Stimulated activated CD8-positive, alpha-beta memory T cell treated with anti-CD3 and anti-CD28 coated beads, Interleukin-4, amount 100 ng/mL, for 1 hour (primary cell): ENCODE results near the gene CDHR2.
A peak's percentile ranks its signal among the peaks of the same experiment; 100 is the strongest.
"Not testable (repeated sequence)": the region's sequence is repeated elsewhere in the genome, so short reads cannot be mapped to it uniquely, and the experiment has no call there.

Experiments
- DNase-seq, 2 donors: peaks; one replicate each; pipeline ENCODE4 v3.0.0-alpha.2; 2020; ENCODE audit warnings: low read depth in 2 of 2, low spot score in 1 of 2

CDHR2 gene

DNA sequence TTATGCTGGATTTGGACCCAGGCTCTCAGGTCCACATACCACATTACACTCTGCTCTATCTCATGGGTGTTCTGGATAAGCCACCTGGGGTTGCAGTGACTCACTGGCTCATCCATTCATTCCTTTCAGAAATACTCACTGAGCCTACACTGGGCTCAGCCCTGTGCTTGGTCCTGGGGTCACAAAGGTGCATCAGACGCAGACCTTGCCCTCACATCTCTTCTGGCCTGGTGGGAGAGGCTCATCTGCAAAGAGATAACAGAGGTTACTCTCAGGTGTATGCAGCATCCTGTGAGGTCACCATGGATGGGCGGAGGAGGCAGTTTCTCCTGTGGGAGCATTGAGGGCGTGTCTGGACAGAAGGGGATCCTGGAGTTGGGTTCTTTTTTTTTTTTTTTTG, 12.1 kb downstream of the CDHR2 start:
- DNase-seq, result no peak

DNA sequence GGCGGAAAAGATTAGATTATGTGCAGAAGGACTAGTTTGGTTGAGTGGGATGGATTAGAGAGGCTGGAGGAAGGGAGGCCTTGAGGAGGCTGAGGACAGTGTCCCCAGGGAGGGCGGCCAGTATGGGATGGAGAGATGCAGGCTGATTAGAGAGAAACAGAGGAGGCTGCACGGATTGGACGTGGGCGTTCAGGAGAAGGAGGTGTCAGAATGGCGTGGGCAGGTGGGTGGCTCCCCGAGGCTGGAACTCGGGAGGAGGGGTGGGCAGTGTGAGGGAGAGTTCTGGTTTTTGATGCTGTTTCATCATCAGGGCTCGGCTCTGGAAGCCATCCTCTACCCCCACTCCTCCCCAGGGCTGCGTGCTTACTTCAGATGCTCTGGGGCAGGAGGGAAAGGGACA, 13.0 kb downstream of the CDHR2 start:
- DNase-seq, result no peak

DNA sequence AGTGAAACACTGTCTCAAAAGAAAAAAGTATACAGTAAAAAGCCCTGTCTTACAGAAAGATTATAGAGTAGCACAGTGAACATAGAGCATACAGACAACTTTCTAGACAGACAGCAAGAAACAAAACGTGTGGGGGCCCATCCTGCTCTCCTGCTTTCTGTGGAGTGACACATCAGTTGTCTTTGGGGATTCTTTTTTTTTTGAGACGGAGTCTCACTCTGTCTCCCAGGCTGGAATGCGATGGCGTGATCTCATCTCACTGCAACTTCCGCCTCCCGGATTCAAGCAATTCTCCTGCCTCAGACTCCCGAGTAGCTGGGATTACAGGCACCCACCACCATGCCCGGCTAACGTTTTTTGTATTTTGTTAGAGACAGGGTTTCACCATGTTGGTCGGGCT, 14.9 kb downstream of the CDHR2 start:
- no peak for DNase-seq

DNA sequence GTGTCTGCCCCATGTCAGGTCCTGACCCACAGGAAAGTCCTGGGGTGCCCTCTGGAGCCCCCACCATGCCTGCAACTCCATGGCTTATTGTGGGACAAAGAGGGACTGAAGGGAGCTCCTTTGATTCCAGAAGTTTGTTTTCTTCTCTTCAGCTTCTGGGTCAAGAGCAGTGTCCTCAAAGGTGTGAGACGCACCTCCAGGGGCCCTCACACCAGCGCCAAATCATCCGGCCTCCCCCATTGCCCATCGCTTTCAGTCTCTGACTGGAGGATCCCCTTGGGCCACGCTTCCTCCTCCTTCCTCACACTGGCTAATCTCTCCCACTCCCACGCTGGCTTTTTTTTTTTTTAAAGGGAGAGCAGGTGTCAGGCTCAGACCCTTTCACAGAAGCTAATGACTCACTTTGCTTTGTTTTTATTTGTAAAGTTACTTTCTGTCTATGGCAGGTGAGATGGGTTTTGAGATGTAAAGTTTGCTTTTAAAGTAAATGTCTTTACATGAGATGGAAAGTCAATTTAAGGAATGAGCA, 16.7 kb downstream of the CDHR2 start:
- no peak for DNase-seq

DNA sequence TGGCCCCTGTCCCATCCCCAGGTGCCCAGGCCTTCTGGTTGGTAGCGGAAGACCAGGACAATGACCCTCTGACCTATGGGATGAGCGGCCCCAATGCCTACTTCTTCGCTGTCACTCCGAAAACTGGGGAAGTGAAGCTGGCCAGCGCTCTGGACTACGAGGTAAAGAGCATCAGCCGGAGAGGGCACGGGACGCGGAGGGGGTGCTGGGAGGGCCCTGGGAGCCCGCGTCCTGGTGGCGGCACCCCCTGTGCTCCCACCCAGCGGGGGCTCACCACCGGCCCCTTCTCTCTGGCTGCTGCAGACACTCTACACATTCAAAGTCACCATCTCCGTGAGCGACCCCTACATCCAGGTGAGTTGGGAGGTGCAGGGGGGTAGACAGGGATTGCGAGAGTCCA, 19.5 kb downstream of the CDHR2 start:
- no peak for DNase-seq

DNA sequence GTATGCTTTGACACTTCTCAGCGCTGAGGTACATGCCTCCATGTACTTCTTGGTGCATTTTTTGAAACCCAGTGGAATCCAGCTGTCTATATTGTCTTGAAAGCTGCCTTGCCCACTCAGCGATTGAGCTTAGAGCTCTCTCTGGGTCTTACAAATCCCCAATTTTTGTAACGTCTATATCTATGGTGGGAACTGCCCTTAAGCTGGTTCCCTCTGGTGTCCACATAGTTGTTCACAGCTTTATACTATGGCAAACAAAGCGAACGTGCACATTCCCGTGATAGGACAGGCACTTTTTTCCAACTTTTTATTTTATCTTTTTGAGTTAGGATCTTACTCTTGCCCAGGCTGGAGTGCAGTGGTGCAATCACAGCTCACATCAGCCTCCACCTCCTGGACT, 20.9 kb downstream of the CDHR2 start:
- no peak for DNase-seq

DNA sequence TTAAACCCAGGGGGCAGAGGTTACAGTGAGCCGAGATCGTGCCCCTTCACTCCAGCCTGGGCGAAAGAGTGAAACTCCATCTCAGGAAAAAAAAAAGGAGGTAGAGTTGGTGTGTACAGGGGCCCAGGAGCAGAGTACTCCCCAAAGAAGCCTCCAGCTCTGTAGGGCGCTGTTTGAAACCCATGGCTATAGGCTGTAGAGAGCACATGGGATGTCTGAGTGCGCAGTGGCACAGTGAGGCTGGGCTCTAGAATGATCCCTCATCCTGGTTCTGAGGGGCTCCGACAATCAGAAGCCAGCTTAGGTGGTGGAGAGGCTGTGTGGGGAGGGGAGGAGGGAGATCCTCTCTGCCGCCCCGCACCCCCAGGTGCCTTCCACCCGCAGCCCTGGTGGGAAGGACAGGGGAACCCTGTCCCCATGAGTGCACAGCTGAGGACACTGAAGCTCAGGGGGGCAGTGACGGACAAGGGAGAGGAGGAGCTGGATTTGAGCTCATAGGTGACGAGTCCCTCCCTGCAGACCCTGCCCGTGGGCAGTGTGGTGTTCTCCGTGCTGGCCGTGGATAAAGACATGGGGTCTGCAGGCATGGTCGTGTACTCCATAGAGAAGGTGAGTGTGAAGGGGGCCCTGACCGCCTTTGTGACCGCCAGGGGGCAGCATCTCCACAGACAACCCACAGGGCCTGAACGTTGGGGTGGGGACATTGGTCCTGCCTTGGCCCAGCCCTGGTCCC, 24.6 kb downstream of the CDHR2 start:
- DNase-seq, result peak; percentile 72 to 76

DNA sequence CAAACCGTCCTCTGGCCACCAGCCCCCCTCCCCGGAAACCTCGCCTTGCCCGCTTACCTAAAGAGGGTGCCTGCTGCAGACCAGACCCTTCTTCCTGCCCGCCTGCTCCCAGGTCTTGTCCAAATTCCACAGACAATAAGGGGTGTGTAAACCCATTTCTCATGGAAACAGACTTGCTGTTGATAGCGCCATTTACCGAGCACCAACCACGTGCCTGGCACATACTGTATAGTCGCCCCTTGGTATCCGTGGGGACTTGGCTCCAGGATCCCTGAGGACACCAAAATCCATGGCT, 25.1 kb downstream of the CDHR2 start:
- no peak for DNase-seq

DNA sequence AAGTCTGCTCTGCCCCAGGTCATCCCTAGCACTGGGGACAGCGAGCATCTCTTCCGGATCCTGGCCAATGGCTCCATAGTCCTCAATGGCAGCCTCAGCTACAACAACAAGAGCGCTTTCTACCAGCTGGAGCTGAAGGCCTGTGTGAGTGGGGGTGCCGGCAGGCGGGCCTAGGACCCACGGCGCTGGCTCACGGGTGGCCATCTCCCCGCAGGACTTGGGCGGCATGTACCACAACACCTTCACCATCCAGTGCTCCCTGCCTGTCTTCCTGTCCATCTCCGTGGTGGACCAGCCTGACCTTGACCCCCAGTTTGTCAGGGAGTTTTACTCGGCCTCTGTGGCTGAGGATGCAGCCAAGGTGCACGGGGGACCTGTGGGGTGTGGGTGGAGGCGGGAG, 25.9 kb downstream of the CDHR2 start:
- no peak for DNase-seq

DNA sequence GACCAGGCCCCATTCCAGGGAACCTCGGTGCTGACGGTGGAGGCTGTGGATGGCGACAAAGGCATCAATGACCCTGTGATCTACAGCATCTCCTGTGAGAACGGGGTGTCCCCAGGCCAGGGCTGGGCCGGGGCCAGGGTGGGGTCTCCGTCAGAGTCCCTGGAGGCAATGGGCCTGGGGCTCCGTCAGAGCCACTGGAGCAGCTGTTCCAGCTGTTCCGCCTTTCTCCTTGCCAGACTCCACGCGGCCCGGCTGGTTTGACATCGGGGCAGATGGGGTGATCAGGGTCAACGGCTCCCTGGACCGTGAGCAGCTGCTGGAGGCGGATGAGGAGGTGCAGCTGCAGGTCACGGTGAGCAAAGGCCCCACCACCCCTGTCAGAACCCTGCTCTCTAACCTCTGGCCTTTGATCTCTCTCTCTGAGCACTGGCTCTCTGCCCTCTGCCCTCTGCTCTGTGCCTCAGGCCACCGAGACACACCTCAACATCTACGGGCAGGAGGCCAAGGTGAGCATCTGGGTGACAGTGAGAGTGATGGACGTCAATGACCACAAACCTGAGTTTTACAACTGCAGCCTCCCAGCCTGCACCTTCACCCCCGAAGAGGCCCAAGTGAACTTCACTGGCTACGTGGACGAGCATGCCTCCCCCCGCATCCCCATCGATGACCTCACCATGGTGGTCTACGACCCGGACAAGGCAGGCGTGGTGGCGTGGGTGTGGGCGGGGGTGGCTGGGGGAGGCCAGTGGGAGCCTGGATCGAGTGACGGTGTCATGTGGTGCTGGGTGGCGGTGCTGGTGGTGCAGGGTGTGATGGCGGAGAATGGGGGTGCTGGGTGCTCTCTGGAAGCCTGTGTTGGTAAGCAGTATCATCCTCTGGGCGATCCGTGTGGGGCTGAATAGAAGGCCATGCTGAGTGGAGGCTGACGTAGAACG, 26.6 kb downstream of the CDHR2 start:
- DNase-seq, result no peak

DNA sequence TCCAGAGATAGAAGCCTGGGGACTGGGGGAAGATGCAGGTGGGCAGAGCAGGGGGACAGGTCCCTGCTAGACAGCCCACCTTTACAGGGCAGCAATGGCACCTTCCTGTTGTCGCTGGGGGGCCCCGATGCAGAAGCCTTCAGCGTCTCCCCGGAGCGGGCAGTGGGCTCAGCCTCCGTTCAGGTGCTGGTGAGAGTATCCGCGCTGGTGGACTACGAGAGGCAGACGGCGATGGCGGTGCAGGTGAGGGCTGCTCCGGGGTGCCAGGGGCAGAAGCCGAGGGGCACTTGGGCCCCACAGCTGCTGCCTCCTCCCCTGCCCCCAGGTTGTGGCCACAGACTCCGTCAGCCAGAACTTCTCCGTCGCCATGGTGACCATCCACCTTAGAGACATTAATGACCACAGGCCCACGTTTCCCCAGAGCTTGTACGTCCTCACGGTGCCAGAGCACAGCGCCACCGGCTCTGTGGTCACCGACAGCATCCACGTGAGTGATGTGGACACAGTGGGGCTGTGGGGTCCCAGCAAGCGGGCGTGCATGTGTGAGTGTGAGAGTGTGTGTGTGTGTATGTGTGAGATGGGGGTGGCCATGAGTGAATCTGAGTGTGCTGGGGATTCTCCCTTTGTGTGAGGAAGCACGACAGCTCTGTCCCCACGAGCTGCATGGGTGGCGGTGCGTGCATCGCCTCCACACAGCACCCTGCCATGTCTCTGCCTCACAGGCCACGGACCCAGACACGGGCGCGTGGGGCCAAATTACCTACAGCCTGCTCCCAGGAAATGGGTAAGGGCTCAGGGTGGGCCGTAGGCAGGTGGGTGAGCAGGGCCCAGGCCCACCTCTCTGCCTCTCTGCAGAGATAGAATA, 28.4 kb downstream of the CDHR2 start:
- DNase-seq, result no peak

DNA sequence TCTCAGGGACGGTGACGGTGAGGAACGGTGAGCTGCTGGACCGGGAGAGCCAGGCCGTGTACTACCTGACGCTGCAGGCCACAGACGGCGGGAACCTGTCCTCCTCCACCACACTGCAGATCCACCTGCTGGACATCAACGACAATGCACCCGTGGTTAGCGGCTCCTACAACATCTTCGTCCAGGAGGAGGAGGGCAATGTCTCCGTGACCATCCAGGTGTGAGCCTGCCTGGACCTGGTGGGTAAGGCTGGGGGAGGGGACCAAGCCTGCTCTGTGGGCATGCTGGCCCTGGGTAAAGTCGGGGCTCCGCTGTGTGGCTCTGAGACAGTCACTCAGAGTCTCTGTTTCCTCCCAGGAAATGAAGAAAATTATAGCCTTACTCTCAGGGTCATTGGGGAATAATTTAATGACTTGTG, 29.3 kb downstream of the CDHR2 start:
- no peak for DNase-seq

DNA sequence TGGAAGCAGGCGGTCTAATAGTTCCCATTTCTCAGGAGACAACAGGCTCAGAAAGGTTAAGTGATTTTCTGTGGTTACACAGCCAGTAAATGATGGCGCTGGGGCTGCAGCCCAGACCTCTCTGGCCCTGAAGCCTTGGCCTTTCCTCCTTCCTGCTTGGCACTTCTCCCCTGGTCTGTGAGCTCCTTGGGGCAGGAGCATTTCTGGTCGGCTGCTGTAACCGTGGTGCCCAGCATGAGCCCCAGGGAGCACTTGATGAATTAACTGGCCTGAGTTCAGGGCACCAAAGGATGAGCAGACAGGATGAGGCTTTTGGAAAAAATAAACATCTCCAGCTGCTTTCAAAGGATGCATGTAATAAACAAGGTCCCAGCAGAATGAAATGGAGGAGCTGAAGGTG, 30.2 kb downstream of the CDHR2 start:
- no peak for DNase-seq

DNA sequence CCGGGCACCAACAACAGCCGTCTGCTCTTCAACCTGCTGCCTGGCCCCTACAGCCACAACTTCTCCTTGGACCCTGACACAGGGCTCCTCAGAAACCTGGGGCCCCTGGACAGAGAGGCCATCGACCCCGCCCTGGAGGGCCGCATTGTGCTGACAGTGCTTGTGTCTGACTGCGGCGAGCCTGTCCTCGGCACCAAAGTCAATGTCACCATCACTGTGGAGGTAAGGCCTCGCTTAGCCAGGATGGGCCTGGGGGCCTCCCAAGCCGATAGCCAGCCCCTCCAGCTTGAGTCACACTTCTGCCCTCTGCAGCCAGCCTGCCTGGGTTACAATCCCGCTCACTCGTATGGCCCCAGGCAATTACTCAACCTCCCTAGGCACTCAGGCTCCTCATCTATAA, 32.2 kb downstream of the CDHR2 start:
- DNase-seq, result no peak

DNA sequence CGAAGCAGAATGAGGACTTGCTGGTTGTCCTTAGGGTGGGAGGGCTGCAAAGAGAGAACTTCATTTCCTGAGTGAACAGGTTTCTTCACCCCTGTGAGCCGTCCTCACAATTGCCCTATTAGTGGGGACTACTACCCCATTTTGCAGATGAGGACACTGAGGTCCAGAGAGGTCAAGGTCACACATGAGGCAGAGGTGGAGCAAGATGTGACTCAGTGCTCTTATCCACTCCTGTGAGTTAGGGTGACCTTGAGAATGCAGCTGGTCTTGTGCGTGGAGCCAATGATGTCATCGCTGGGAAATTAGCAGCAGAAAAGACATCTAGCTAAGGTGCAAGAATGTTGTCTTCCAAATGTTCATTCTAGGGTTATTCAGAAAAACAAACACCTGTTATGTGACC, 33.9 kb downstream of the CDHR2 start:
- no peak for DNase-seq

DNA sequence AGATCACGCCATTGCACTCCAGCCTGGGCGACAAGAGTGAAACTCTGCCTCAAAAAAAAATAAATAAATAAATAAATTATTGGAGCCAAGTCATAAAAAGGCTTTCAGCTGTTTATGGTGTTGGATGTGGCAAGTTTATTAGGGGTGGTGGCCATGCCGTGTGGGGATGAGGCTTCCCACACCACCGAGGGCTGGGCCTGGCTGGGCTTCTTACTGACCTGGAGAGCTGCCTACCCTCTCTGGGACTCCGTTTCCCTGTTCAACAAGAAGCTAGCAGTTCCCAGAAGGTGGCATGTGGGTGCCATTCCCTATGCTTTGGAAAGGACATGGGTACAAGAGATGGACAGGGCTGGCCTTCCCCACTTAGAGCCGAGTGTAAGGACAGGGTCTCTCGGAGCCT, 38.3 kb downstream of the CDHR2 start:
- no peak for DNase-seq

DNA sequence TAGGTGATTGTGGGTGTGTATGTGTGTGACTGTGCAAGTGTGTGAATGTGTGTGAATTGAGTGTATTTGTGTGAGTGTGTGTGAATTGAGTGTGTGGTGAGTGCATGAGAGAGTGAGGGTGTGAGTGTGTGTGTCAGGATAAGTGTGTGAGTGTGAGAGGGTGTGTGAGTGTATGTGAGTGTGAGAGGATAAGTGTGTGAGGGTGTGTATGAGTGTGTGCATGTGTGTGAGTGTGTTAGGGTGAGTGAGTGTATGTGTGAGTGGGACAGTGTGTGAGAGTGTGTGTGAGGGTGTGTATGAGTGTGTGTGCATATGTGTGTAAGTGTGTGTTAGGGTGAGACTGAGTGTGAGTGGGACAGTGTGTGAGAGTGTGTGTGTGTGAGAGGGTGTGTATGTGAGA, 39.2 kb downstream of the CDHR2 start:
- no peak for DNase-seq

DNA sequence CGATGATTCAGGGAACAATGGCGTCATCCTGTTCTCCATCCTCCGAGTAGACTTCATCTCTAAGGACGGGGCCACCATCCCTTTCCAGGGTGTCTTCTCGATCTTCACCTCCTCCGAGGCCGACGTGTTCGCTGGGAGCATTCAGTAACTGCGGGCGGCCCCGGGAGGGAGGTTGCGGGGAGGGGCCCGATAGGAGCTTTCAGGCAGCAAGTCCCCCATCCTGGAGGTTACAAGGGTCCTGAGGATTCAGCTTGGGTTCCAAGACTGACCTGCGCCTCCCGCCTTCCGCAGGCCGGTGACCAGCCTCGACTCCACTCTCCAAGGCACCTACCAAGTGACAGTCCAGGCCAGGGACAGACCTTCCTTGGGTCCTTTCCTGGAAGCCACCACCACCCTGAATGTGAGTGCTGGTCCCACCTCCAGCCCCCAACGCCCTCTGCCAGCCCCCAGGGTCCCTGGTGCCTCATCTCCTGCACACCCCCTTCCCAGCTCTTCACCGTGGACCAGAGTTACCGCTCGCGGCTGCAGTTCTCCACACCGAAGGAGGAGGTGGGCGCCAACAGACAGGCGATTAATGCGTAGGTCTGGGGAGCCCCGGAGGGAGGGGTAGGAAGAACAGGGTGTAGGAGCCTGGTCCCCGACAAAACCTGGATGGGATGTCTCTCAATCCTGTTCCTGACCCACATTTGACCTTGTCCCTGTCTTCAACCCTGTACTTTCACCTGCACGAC, 40.1 kb downstream of the CDHR2 start:
- no peak for DNase-seq

DNA sequence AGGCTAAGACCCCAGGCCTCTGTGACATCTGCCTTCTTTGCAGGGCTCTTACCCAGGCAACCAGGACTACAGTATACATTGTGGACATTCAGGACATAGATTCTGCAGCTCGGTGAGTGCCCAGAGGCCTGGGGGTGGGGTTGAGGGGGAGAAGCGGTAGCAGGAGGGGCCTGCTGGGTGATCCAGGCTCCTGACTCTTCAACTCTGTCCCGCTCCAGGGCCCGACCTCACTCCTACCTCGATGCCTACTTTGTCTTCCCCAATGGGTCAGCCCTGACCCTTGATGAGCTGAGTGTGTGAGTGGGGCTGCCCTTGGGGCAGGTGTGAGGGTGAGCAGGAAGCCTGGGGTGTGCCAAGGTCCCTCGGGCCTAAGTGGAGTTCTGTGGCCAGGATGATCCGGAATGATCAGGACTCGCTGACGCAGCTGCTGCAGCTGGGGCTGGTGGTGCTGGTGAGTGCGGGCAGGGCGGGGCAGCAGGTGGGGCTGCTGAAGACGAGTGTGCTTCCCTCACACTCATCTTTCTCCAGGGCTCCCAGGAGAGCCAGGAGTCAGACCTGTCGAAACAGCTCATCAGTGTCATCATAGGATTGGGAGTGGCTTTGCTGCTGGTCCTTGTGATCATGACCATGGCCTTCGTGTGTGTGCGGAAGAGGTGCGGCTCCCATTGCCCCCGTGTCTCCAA, 41.0 kb downstream of the CDHR2 start:
- no peak for DNase-seq

DNA sequence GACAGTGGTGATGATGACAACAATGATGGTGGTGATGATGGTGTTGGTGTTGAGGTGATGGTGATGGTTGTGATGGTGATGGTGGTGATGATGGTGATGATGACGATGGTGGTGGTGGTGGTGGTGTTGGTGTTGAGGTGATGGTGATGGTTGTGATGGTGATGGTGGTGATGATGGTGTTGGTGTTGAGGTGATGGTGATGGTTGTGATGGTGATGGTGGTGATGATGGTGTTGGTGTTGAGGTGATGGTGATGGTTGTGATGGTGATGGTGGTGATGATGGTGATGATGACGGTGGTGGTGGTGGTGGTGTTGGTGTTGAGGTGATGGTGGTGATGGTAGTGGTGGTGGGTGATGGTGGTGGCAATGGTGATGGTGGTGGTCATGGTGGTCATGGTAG, 42.5 kb downstream of the CDHR2 start:
- not testable (repeated sequence) for DNase-seq
